Bronchial epithelial cell (primary cell): ENCODE measurements around the gene OR2V2. TPM values are rescaled to one million over a fixed set of nuclear protein-coding genes. Genes with fewer than 3 reads are reported as not detected.
A peak's percentile ranks its signal among the peaks of the same experiment; 100 is the strongest.
"Not testable (repeated sequence)": the region's sequence is repeated elsewhere in the genome, so short reads cannot be mapped to it uniquely, and the experiment has no call there.

Source experiments
- DNase-seq: peaks from one replicate; pipeline ENCODE4 v3.0.0-alpha.2; 2010; ENCODE audit warnings: low read depth
- FAIRE-seq: peaks from 2 replicates; lab custom pipeline; 2011; peaks lifted over from hg19 to GRCh38; lab: Jason Lieb, UNC
- H3K27me3 ChIP-seq: 2 replicates; pipeline ENCODE4 v1.5.1; 2011; ENCODE audit warnings: low read length; ENCODE audit not compliant: control insufficient read depth, insufficient read depth
- H3K36me3 ChIP-seq: 2 replicates; pipeline ENCODE4 v1.5.1; 2011; ENCODE audit warnings: low read length; ENCODE audit not compliant: control insufficient read depth, insufficient read depth
- H3K4me3 ChIP-seq: 2 replicates; pipeline ENCODE4 v1.5.1; 2011; ENCODE audit warnings: mild to moderate bottlenecking, low read depth, low read length, control low read depth
- total RNA-seq: library from RNA; depleted of rRNA; stranded (reverse); fragments of >200 nt; gene quantifications from 2 replicates; pipeline ENCODE4 v1.2.1, GENCODE V29; 2014
- TF ChIP-seq, protein P1 (sequence below): IDR thresholded peaks from 2 replicates; pipeline ENCODE4 v1.5.1; 2011; ENCODE audit warnings: mild to moderate bottlenecking, moderate library complexity, low read length, control low read depth, inconsistent platforms; ENCODE audit not compliant: insufficient read depth, severe bottlenecking

The OR2V2 gene
- total RNA-seq, 1 donor from 2014 or later, result not detected

DNA sequence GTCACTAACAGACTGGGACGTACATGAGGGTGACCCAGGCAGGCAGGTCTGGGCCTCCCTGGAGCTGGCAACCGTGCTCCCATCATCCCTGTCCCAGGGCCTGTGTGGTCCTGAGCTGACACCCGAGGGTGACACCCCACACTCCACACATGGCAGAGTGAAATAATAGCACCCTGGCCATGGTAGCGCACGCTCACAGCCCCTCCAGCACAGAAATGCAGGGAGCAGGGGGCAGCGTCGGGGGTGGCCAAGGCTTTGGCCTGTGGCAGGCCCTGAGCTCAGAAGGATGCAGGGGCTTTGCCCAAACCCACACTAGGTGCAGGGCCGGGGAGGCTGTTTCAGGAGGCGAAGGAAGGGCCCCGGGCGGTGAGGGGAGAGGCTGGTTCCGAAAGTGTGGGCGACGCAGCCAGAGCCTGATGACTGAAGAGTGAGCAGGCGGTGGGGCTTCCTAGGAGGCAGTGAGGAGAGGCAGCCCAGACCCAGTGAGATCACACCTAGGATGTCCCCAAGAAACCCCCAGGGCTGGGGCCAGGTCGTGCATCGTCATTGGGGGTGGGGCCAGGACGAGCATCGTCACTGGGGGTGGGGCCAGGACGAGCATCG is 12.9 kb downstream of the OR2V2 start:
- Histone ChIP-seq H3K27me3 (no peaks in the 10 kb centered on the region), H3K36me3 (no peaks in the 10 kb centered on the region), H3K4me3 (peak overlapping the region; percentile 14)
- peak; percentile 47 for DNase-seq
- no peak for FAIRE-seq
- TF ChIP-seq, protein P1, sequence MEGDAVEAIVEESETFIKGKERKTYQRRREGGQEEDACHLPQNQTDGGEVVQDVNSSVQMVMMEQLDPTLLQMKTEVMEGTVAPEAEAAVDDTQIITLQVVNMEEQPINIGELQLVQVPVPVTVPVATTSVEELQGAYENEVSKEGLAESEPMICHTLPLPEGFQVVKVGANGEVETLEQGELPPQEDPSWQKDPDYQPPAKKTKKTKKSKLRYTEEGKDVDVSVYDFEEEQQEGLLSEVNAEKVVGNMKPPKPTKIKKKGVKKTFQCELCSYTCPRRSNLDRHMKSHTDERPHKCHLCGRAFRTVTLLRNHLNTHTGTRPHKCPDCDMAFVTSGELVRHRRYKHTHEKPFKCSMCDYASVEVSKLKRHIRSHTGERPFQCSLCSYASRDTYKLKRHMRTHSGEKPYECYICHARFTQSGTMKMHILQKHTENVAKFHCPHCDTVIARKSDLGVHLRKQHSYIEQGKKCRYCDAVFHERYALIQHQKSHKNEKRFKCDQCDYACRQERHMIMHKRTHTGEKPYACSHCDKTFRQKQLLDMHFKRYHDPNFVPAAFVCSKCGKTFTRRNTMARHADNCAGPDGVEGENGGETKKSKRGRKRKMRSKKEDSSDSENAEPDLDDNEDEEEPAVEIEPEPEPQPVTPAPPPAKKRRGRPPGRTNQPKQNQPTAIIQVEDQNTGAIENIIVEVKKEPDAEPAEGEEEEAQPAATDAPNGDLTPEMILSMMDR, result no peak

DNA sequence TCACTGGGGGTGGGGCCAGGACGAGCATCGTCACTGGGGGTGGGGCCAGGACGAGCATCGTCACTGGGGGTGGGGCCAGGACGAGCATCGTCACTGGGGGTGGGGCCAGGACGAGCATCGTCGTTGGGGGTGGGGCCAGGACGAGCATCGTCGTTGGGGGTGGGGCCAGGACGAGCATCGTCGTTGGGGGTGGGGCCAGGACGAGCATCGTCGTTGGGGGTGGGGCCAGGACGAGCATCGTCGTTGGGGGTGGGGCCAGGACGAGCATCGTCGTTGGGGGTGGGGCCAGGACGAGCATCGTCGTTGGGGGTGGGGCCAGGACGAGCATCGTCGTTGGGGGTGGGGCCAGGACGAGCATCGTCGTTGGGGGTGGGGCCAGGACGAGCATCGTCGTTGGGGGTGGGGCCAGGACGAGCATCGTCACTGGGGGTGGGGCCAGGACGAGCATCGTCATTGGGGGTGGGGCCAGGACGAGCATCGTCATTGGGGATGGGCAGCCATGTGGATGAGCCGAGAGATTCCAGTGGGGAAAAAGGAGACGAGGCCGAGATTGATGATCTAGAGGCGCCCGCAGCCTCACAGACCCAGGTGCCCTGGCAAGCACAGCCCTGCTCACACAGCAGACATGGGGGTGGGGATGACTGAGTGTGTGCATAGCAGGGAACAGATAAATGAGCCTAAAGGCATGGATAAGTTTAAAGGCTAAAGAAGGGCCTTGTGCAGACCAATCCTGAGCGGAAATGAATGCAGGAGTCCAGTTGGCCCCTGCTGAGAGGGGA is 13.6 kb downstream of the OR2V2 start:
- H3K36me3 ChIP-seq, DNase-seq, H3K27me3 ChIP-seq, FAIRE-seq: not testable (repeated sequence)
- peak overlapping the region; percentile 10 for H3K4me3 ChIP-seq

DNA sequence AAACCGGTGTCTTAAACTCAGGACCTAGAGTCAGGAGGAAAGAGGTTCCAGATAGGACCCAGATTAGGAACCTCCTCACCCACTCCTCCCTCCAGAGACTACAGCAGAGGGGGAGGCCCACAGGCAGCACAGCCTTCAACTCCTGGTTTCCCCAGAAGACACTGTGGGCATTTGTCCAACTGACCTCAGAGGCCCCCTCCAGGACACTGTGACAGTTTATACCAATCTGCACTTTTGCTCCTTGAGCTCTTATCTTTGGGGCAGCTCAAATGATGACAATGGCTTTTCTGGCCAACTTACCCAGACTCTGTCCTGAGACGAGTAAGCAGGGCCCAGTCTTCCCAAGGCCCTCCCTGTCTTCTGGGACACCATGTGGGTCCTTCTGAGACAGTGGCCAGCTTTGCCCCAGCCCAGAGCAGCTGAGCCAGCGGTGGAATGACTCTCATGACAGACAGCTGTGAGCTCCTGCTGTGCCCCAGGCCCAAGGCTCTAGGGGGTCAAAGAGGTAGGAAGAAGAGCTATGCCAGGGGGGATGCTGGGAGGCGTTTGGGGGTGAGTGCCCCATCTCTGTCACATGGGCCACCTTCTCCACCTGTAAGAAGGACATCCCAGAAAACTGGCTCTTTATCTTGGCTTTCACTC is 14.3 kb downstream of the OR2V2 start:
- DNase-seq, result no peak
- Histone ChIP-seq H3K4me3 (peak overlapping the region; percentile 10), H3K27me3 (no peaks in the 10 kb centered on the region), H3K36me3 (no peaks in the 10 kb centered on the region)
- FAIRE-seq, result no peak
- TF ChIP-seq, protein P1, result no peak

DNA sequence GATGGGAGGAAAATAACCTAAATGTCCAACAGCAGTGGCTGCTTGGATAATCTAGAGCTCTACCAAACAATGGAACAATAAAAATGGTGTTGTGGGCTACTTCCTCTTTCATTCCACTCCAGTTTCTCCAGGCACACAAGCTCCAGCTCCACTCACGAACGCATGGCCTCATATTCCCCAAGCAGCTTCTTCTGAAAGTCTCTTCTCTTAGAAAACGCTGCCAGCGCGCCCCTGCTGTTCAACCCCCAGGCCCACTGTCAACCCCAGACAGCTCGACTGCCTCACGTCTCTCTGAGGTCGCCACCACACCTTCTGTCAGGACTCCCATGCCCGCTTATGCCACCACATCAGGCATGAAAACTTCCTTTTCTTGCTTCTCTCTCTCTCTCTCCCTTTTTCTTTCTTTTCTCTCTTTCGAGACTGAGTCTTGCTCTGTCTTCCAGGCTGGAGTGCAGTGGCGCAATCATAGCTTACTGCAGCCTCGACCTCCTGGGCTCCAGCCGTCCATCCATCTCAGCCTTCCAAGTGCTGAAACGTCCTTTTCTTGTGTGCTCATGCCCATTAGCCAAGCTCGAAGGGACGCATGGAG is 16.2 kb downstream of the OR2V2 start:
- Histone ChIP-seq H3K4me3 (no peak overlapping the region), H3K36me3 (no peaks in the 10 kb centered on the region), H3K27me3 (no peaks in the 10 kb centered on the region)
- FAIRE-seq, result no peak
- TF ChIP-seq, protein P1, result no peak
- no peak for DNase-seq

DNA sequence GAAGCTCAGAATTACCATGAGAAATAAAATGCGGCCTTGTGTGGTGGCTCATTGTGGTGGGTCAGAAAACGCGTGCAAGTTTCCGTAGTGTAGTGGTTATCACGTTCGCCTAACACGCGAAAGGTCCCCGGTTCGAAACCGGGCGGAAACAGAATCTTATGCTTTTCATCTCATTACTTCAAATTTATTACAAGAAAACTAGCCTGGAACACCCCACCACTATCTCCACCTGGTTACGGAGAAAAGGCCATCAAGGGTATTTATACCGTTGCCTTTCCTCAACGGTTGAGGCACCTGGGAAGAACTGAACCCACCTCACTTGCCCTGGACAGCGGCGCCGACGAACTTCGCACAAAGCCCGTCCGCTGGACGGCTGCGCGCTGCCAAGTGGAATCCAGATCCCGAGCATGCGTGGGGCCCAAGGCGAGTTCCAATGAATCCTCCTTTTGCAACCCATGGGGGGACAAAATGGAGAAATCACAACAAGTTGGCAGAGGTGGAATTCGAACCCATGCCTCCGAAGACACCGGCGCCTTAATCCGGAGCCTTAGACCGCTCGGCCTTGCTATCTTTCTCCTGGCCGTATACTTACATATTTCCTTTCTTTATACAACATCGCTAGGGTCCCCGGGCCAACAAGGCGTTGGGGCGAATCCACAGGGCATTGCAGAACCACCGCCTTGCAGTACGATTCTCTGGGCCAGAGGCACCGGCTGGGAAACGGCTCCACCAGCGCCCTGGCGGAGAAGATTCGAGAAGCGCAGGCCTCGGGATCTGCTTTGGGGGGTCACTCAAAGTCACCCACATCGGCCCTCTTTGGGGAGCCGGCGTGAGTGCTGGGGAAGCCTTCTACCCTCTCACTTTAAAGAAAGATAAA is 16.9 kb downstream of the OR2V2 start:
- Histone ChIP-seq H3K4me3 (no peak overlapping the region), H3K27me3 (no peaks in the 10 kb centered on the region), H3K36me3 (no peaks in the 10 kb centered on the region)
- FAIRE-seq, result no peak
- TF ChIP-seq, protein P1, result no peak
- DNase-seq, result no peak
